Astrocyte (in vitro differentiated cells and primary cell): ENCODE measurements around the gene WNT11.

Experiments
- CTCF ChIP-seq: IDR thresholded peaks from 2 replicates; pipeline ENCODE4 v1.5.1; 2011; ENCODE audit warnings: low read depth, mild to moderate bottlenecking, inconsistent platforms, low read length, moderate library complexity; ENCODE audit not compliant: insufficient read depth
- EZH2 ChIP-seq: IDR thresholded peaks from 2 replicates; pipeline ENCODE4 v1.6.1; 2012; ENCODE audit warnings: mild to moderate bottlenecking, low read length, inconsistent platforms; ENCODE audit not compliant: insufficient read depth

GRCh38 chr11:76214968-76215548 lies 8.8 kb upstream of the WNT11 start:
- TF ChIP-seq CTCF (no peak), EZH2 (no peak)
